Gastrocnemius medialis (tissue), 4 donors: ENCODE data around the gene ATG9A. TPM values are rescaled to one million over a fixed set of nuclear protein-coding genes. Genes with fewer than 3 reads are reported as not detected.

Experiments used
- ATAC-seq, 2 donors: fragments of 150-250 bp; one replicate each; pipeline ENCODE4 v1.9.1; 2016
- DNase-seq, 2 donors: peaks; one replicate each; pipeline ENCODE4 v3.0.0-alpha.2; 2019
- H3K27ac ChIP-seq, 4 donors: fragments of 200-600 bp; sonication (generic); 1 replicate in 1 of 4; 2 replicates in 3 of 4; pipeline ENCODE4 v1.5.1; 2016 to 2018; ENCODE audit warnings: mild to moderate bottlenecking in 2 of 4, moderate library complexity in 1 of 4
- H3K27me3 ChIP-seq, 3 donors: fragments of 200-600 bp; sonication (generic) in 2 of 3; 1 replicate in 1 of 3; 2 replicates in 2 of 3; pipeline versions ENCODE4 v1.5.1 to v1.6.0; 2016 to 2019; ENCODE audit warnings: mild to moderate bottlenecking in 1 of 3, moderate library complexity in 1 of 3
- H3K36me3 ChIP-seq, 2 donors: fragments of 200-600 bp; sonication (generic) in 1 of 2; one replicate each; pipeline ENCODE4 v1.5.1; 2017 to 2018
- H3K4me1 ChIP-seq, 2 donors: fragments of 200-600 bp; sonication (generic) in 1 of 2; one replicate each; pipeline ENCODE4 v1.5.1; 2016 to 2017; ENCODE audit warnings: mild to moderate bottlenecking in 2 of 2
- H3K4me3 ChIP-seq, 4 donors: fragments of 200-600 bp; sonication (generic) in 3 of 4; 1 replicate in 1 of 4; 2 replicates in 3 of 4; pipeline ENCODE4 v1.5.1; 2016 to 2019; ENCODE audit warnings: mild to moderate bottlenecking in 2 of 4
- H3K9me3 ChIP-seq, 3 donors: fragments of 200-600 bp; sonication (generic) in 2 of 3; 1 replicate in 1 of 3; 2 replicates in 2 of 3; pipeline ENCODE4 v1.5.1; 2016 to 2019
- POLR2A ChIP-seq, 2 donors: fragments of 450-650 bp; IDR thresholded peaks; one replicate each; pipeline ENCODE4 v1.6.1; 2017; ENCODE audit warnings: antibody characterized with exemption in 2 of 2, mild to moderate bottlenecking in 2 of 2, moderate library complexity in 2 of 2
- in situ Hi-C, 4 donors: fragments of 200-750 bp; cut with MboI; loops; one replicate each; pipeline versions ENCODE4 v1.15.0 to v1.8.0; 2017; ENCODE audit warnings: low sequenced_read_pairs in 4 of 4
- intact Hi-C: fragments of 100-400 bp; cut with DNase I; formaldehyde crosslinking; loops from one replicate; pipeline ENCODE4 v1.15.1; 2023; ENCODE audit warnings: low total_unique reads
- total RNA-seq, 4 donors: library from RNA; depleted of rRNA; stranded (reverse); fragments of >200 nt; gene quantifications; one replicate each; pipeline versions ENCODE4 v1.1.0 to v1.2.3, GENCODE V29; 2016
- TF ChIP-seq, protein P1 (sequence below), 5 experiments: fragments of 450-650 bp in 3 of 5; fragments of 200-600 bp in 2 of 5; sonication (generic) in 2 of 5; IDR thresholded peaks in 4 of 5; conservative IDR thresholded peaks in 1 of 5; 1 replicate in 4 of 5; 2 replicates in 1 of 5; pipeline ENCODE4 v1.5.1; 2016 to 2019; ENCODE audit warnings: antibody characterized with exemption in 5 of 5, mild to moderate bottlenecking in 3 of 5, moderate library complexity in 3 of 5

The ATG9A gene
- total RNA-seq, 4 donors from 2014 or later, result 111 to 208 (median 176) TPM

- Histone ChIP-seq H3K27ac (peak overlapping the region; percentile 94 to 99 (median 99)), H3K4me1 (peaks cover 17 to 21% of the 10 kb centered on the region in 2 donors), H3K9me3 (no peaks in the 10 kb centered on the region), H3K36me3 (peaks cover 0 to 62% of the 10 kb centered on the region in 2 donors), H3K27me3 (no peaks in the 10 kb centered on the region), H3K4me3 (peak overlapping the region; percentile 73 to 96 (median 86))
- in situ Hi-C loops, result no loop called here
- peak; percentile 14 to 34 for DNase-seq
- peak; percentile 5 to 8 for ATAC-seq
- no peak for TF ChIP-seq POLR2A (IDR thresholded peaks at IDR 0.05)
- TF ChIP-seq, protein P1, sequence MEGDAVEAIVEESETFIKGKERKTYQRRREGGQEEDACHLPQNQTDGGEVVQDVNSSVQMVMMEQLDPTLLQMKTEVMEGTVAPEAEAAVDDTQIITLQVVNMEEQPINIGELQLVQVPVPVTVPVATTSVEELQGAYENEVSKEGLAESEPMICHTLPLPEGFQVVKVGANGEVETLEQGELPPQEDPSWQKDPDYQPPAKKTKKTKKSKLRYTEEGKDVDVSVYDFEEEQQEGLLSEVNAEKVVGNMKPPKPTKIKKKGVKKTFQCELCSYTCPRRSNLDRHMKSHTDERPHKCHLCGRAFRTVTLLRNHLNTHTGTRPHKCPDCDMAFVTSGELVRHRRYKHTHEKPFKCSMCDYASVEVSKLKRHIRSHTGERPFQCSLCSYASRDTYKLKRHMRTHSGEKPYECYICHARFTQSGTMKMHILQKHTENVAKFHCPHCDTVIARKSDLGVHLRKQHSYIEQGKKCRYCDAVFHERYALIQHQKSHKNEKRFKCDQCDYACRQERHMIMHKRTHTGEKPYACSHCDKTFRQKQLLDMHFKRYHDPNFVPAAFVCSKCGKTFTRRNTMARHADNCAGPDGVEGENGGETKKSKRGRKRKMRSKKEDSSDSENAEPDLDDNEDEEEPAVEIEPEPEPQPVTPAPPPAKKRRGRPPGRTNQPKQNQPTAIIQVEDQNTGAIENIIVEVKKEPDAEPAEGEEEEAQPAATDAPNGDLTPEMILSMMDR (IDR thresholded peaks at IDR 0.05 in 4 of 5, conservative IDR thresholded peaks at IDR 0.05 in 1 of 5), result peak in 1 of 5 experiments; percentile 28
- intact Hi-C loops, result loop anchor here (1.0 to 5.0 kb wide), 4 partner anchors 18 to 209 kb away; partner anchors contain the start of genes ABCB6, DNPEP, NHEJ1 and ZFAND2B
Measured at GRCh38 chr2:219178377-219179175, 50.9 kb downstream of the ATG9A start.

DNA sequence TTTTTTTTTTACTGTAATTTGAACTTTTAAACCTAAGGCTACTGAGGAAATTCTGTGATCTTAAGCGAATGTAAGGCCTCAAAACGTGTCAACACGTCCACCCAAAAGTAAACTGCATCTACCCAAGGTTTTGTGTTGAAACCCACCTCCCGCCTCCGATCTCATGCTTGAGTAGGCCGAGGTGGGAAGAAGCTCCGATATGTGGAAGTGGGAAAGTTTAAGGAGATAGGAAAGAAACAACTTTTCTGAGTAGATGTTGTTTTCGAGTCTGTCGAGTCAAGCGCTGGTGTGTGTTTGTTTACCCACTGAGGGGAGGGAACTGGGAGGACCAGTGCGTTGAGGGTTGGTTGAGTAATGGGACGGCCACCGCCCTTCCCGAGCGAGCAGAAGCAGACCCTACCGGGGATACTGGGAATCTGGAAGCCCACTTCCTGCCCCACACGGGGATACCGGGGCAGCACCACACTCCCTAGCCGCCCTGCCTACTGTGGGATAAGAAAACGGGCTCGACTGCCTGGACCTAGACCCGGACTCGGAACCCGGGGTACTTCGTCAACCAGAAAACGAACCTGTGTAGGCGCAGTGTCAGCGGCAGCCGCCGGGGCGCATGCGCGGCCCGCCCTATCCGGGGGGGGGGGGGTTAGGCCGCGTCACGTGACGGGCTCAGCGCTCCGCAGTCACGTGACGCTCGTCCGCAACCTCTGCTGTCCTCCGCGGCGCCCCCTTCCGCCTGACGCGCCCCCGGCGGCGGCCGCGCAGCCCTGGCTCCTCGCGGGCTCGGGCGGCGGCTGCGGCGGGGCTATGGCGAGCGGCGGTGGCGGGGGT lies 51.7 kb downstream of the ATG9A start, which contains the start of gene RETREG2:
Gene RETREG2 (plus strand): TSS at position 724 of the 825 bp plus-strand sequence. CDS start 78 bp downstream, at position 802.
- peaks cover 17 to 21% of the 10 kb centered on the region in 2 donors for H3K4me1 ChIP-seq
- no peaks in the 10 kb centered on the region for H3K9me3 ChIP-seq
- H3K27ac ChIP-seq, result peak within 1 kb of the TSS; percentile 94 to 99 (median 99)
- in situ Hi-C loops, result no loop called here
- peak within 1 kb of the TSS; percentile 87 to 96 (median 95) for H3K4me3 ChIP-seq
- intact Hi-C loops, result loop anchor here (1.0 to 5.0 kb wide), 7 partner anchors 17 to 210 kb away; partner anchors contain the start of genes ABCB6, DNAJB2, DNPEP and GLB1L
- H3K36me3 ChIP-seq, result peaks cover 0 to 62% of the 10 kb centered on the region in 2 donors
- H3K27me3 ChIP-seq, result no peaks in the 10 kb centered on the region
- TF ChIP-seq, protein P1 (IDR thresholded peaks at IDR 0.05 in 4 of 5, conservative IDR thresholded peaks at IDR 0.05 in 1 of 5), result peak; percentile 25 to 72 (median 66)
- peak; percentile 96 to 99 for TF ChIP-seq POLR2A (IDR thresholded peaks at IDR 0.05)
- peak; percentile 85 to 90 for ATAC-seq
- peak; percentile 86 to 89 for DNase-seq

GRCh38 chr2:219176818-219177551 lies 52.5 kb downstream of the ATG9A start, which contains the start of gene CNPPD1:
TSS of gene CNPPD1 (minus strand) at chr2:219176925. CDS start at chr2:219176828, 97 bp downstream.
- H3K4me1 ChIP-seq, result peaks cover 17 to 21% of the 10 kb centered on the region in 2 donors

More at GRCh38 chr2:219176818-219177551, 52.5 kb downstream of the ATG9A start, which contains the start of gene CNPPD1:
- Histone ChIP-seq H3K36me3 (peaks cover 0 to 62% of the 10 kb centered on the region in 2 donors), H3K9me3 (no peaks in the 10 kb centered on the region), H3K27ac (peak within 1 kb of the TSS; percentile 94 to 99 (median 99)), H3K27me3 (no peaks in the 10 kb centered on the region), H3K4me3 (peak within 1 kb of the TSS; percentile 87 to 96 (median 95))
- intact Hi-C loops, result loop anchor here (1.0 to 5.0 kb wide), 4 partner anchors 68 to 210 kb away; partner anchors contain the start of genes DNAJB2, DNPEP, GLB1L and STK16
- ATAC-seq, result peak; percentile 68 to 75
- peak; percentile 98 for TF ChIP-seq POLR2A (IDR thresholded peaks at IDR 0.05)
- TF ChIP-seq, protein P1 (IDR thresholded peaks at IDR 0.05 in 4 of 5, conservative IDR thresholded peaks at IDR 0.05 in 1 of 5), result peak in 2 of 5 experiments; percentile 12 to 39
- DNase-seq, result peak; percentile 77 to 87
- in situ Hi-C loops, result no loop called here
